IMR-90 (cell line): ENCODE measurements around the gene MAML1. TPM values are rescaled to one million over a fixed set of nuclear protein-coding genes. Genes with fewer than 3 reads are reported as not detected.

Experiments used
- ATAC-seq: fragments of 200-7000 bp; cut with Tn5 transposase; 2 replicates; pipeline ENCODE4 v1.9.1; 2020; ENCODE audit warnings: low read depth, mild to moderate bottlenecking, moderate library complexity
- BruUV-seq: library from RNA; stranded (reverse); fragments of 400-500 nt; replicated peaks from 2 replicates; lab custom pipeline; 2021; lab: Mats Ljungman, UMichigan
- CTCF ChIA-PET: fragments of 300-600 bp; formaldehyde crosslinking; extraction: SDS; loops from one replicate; lab custom pipeline; 2021; ENCODE audit warnings: antibody characterized with exemption; lab: Yijun Ruan, JAX
- POLR2A ChIA-PET: fragments of 300-600 bp; sonication (Branson Sonifier 250); formaldehyde crosslinking; loops from one replicate; lab custom pipeline; 2022; ENCODE audit warnings: antibody characterized with exemption; ENCODE audit not compliant: unreplicated experiment; lab: Charles Lee
- DNase-seq: peaks from one replicate; pipeline ENCODE4 v3.0.0; 2013
- H2AFZ ChIP-seq: replicated peaks from 2 replicates; pipeline ENCODE3; 2013; ENCODE audit warnings: low read length, mild to moderate bottlenecking; ENCODE audit not compliant: poor library complexity
- H2AK5ac ChIP-seq: 2 replicates; pipeline ENCODE4 v1.6.1; 2013; ENCODE audit warnings: low read depth, low read length, inconsistent platforms
- H2AK9ac ChIP-seq: replicated peaks from 2 replicates; pipeline ENCODE3; 2013; ENCODE audit warnings: mild to moderate bottlenecking, low read depth, low read length, moderate library complexity; ENCODE audit not compliant: poor library complexity
- H2BK120ac ChIP-seq: 2 replicates; pipeline ENCODE4 v1.6.1; 2013; ENCODE audit warnings: low read depth, low read length, inconsistent platforms
- H2BK15ac ChIP-seq: 3 replicates; pipeline ENCODE4 v1.6.1; 2013; ENCODE audit warnings: low read depth, low read length, inconsistent platforms
- H2BK20ac ChIP-seq: 2 replicates; pipeline ENCODE4 v1.6.1; 2013; ENCODE audit warnings: low read depth, mild to moderate bottlenecking, inconsistent platforms, low read length, moderate library complexity
- H2BK5ac ChIP-seq: 2 replicates; pipeline ENCODE4 v1.6.1; 2013; ENCODE audit warnings: mild to moderate bottlenecking, low read depth, low read length, inconsistent platforms; ENCODE audit not compliant: poor library complexity, severe bottlenecking
- H3K14ac ChIP-seq: replicated peaks from 2 replicates; pipeline ENCODE4 v1.6.1; 2013; ENCODE audit warnings: low read depth, low read length, inconsistent platforms
- H3K18ac ChIP-seq: 2 replicates; pipeline ENCODE4 v1.6.1; 2013; ENCODE audit warnings: low read depth, low read length, control low read depth
- H3K23ac ChIP-seq: 2 replicates; pipeline ENCODE4 v1.6.1; 2013; ENCODE audit warnings: low read depth, low read length, inconsistent platforms
- H3K27ac ChIP-seq: 2 replicates; pipeline ENCODE4 v1.5.1; 2013; ENCODE audit warnings: mild to moderate bottlenecking, control low read depth, low read length; ENCODE audit not compliant: insufficient read depth
- H3K27me3 ChIP-seq: 2 replicates; pipeline ENCODE4 v1.6.1; 2013; ENCODE audit warnings: low read length; ENCODE audit not compliant: control insufficient read depth, insufficient read depth
- H3K36me3 ChIP-seq: 2 replicates; pipeline ENCODE4 v1.6.1; 2013; ENCODE audit warnings: low read length, mixed read lengths; ENCODE audit not compliant: control insufficient read depth, insufficient read depth
- H3K4ac ChIP-seq: 2 replicates; pipeline ENCODE4 v1.6.1; 2013; ENCODE audit warnings: low read depth, low read length, inconsistent platforms
- H3K4me1 ChIP-seq: 2 replicates; pipeline ENCODE4 v1.6.1; 2013; ENCODE audit warnings: low read length, mixed read lengths; ENCODE audit not compliant: control insufficient read depth, insufficient read depth
- H3K4me2 ChIP-seq: 2 replicates; pipeline ENCODE4 v1.6.1; 2013; ENCODE audit warnings: low read depth, mild to moderate bottlenecking, control low read depth, low read length, moderate library complexity
- H3K4me3 ChIP-seq: 2 replicates; pipeline ENCODE4 v1.5.1; 2013; ENCODE audit warnings: low read depth, mild to moderate bottlenecking, control low read depth, low read length, moderate library complexity; ENCODE audit not compliant: insufficient read depth
- H3K56ac ChIP-seq: 2 replicates; pipeline ENCODE4 v1.6.1; 2013; ENCODE audit warnings: low read length, inconsistent platforms; ENCODE audit not compliant: insufficient read depth; ENCODE audit errors: extremely low read depth
- H3K79me1 ChIP-seq, 2 experiments: 2 replicates each; pipeline ENCODE4 v1.6.1; 2013; ENCODE audit warnings: low read length in 2 of 2, inconsistent platforms in 1 of 2, low read depth in 1 of 2
- H3K9ac ChIP-seq: 2 replicates; pipeline ENCODE4 v1.6.1; 2013; ENCODE audit warnings: low read depth, low read length, control low read depth
- H3K9me1 ChIP-seq: 2 replicates; pipeline ENCODE4 v1.6.1; 2013; ENCODE audit warnings: low read length, inconsistent platforms; ENCODE audit not compliant: insufficient read depth
- H3K9me3 ChIP-seq: 2 replicates; pipeline ENCODE4 v1.6.1; 2013; ENCODE audit warnings: low read length; ENCODE audit not compliant: control insufficient read depth, insufficient read depth
- H4K20me1 ChIP-seq: 2 replicates; pipeline ENCODE4 v1.6.1; 2013; ENCODE audit warnings: low read length, inconsistent platforms; ENCODE audit not compliant: insufficient read depth
- H4K5ac ChIP-seq: 2 replicates; pipeline ENCODE4 v1.6.1; 2013; ENCODE audit warnings: mild to moderate bottlenecking, low read depth, low read length, control low read depth
- H4K8ac ChIP-seq, 2 experiments: 2 replicates each; pipeline ENCODE4 v1.6.1; 2013; ENCODE audit warnings: low read depth in 2 of 2, low read length in 2 of 2, control low read depth in 1 of 2, inconsistent platforms in 1 of 2
- H4K91ac ChIP-seq: 2 replicates; pipeline ENCODE4 v1.6.1; 2013; ENCODE audit warnings: low read depth, low read length, inconsistent platforms; ENCODE audit not compliant: insufficient read depth
- CEBPB ChIP-seq: IDR thresholded peaks from 2 replicates; pipeline ENCODE4 v1.6.1; 2012; ENCODE audit warnings: low read depth, low read length, improper control_type of control experiment
- CHD1 ChIP-seq: IDR thresholded peaks from 2 replicates; pipeline ENCODE4 v1.6.1; 2012; ENCODE audit warnings: low read depth, low read length, improper control_type of control experiment
- CTCF ChIP-seq: conservative IDR thresholded peaks from 2 replicates; pipeline ENCODE4 v1.5.1; 2012; ENCODE audit warnings: mild to moderate bottlenecking, low read depth, low read length, improper control_type of control experiment
- ELK1 ChIP-seq: fragments of 150-350 bp; IDR thresholded peaks from 2 replicates; pipeline ENCODE4 v1.6.1; 2016; ENCODE audit warnings: low read depth, mild to moderate bottlenecking, low read length, moderate library complexity, borderline replicate concordance
- FOS ChIP-seq: fragments of 150-350 bp; IDR thresholded peaks from 2 replicates; pipeline ENCODE4 v1.6.1; 2016; ENCODE audit warnings: low read depth, low read length
- MAFK ChIP-seq: IDR thresholded peaks from 2 replicates; pipeline ENCODE4 v1.6.1; 2012; ENCODE audit warnings: low read depth, low read length, improper control_type of control experiment
- MAZ ChIP-seq: IDR thresholded peaks from 2 replicates; pipeline ENCODE4 v1.6.1; 2012; ENCODE audit warnings: low read depth, mild to moderate bottlenecking, low read length, improper control_type of control experiment, moderate library complexity, borderline replicate concordance
- MXI1 ChIP-seq: IDR thresholded peaks from 2 replicates; pipeline ENCODE4 v1.6.1; 2012; ENCODE audit warnings: low read depth, mild to moderate bottlenecking, low read length, moderate library complexity, borderline replicate concordance
- POLR2A ChIP-seq: IDR thresholded peaks from 2 replicates; pipeline ENCODE4 v1.6.1; 2012; ENCODE audit warnings: mild to moderate bottlenecking, low read depth, low read length
- RAD21 ChIP-seq: IDR thresholded peaks from 2 replicates; pipeline ENCODE4 v1.6.1; 2012; ENCODE audit warnings: low read length, improper control_type of control experiment
- RCOR1 ChIP-seq: IDR thresholded peaks from 2 replicates; pipeline ENCODE4 v1.6.1; 2012; ENCODE audit warnings: mild to moderate bottlenecking, low read length, improper control_type of control experiment; ENCODE audit not compliant: insufficient replicate concordance
- RFX5 ChIP-seq: IDR thresholded peaks from 2 replicates; pipeline ENCODE4 v1.8.0; 2012; ENCODE audit warnings: low read depth, mild to moderate bottlenecking, low read length, moderate library complexity
- SMC3 ChIP-seq: fragments of 150-350 bp; IDR thresholded peaks from 2 replicates; pipeline ENCODE4 v1.6.1; 2016; ENCODE audit warnings: low read depth, mild to moderate bottlenecking, antibody characterized with exemption, low read length, moderate library complexity
- USF2 ChIP-seq: fragments of 150-350 bp; IDR thresholded peaks from 2 replicates; pipeline ENCODE4 v1.6.1; 2017; ENCODE audit warnings: mild to moderate bottlenecking, antibody characterized with exemption, low read length, low read depth
- WGBS, 2 experiments: methylation state at CpG; one replicate each; pipeline versions ENCODE4 v1.1.5 to v1.1.7; 2013; ENCODE audit warnings: missing lambda C conversion rate in 2 of 2; ENCODE audit not compliant: insufficient read length in 1 of 2; ENCODE audit errors: extremely low coverage in 2 of 2; 5-methylcytosine and 5-hydroxymethylcytosine counted together
- dilution Hi-C: fragments of 300-500 bp; cut with HindIII; formaldehyde crosslinking; loops from one replicate; pipeline ENCODE4 v1.14.3; 2018; ENCODE audit warnings: low sequenced_read_pairs; ENCODE audit not compliant: unreplicated experiment
- in situ Hi-C: fragments of 300-500 bp; cut with MboI; formaldehyde crosslinking; loops from 3 replicates; pipeline ENCODE4 v1.14.3; 2019; ENCODE audit warnings: low sequenced_read_pairs, inconsistent platforms, mixed read lengths
- intact Hi-C: fragments of 100-400 bp; cut with micrococcal nuclease; formaldehyde crosslinking; loops from 2 replicates; pipeline ENCODE4 v1.10.0; 2022
- polyA plus RNA-seq, 3 experiments: library from polyadenylated mRNA; depleted of rRNA; stranded (reverse); fragments of >200 nt; gene quantifications; 2 replicates each; pipeline ENCODE4 v1.2.3, GENCODE V29; 2012; ENCODE audit warnings: low replicate concordance in 1 of 3
- total RNA-seq: library from RNA; depleted of rRNA; stranded (reverse); fragments of >200 nt; gene quantifications from 2 replicates; pipeline ENCODE4 v1.2.3, GENCODE V29; 2012

The MAML1 gene
- total and polyA plus RNA-seq, 2 of the 4 experiments (the other 2 are of a cell fraction), result 4.7 to 10.2 TPM

GRCh38 chr5:179823937-179824744 lies 91.5 kb downstream of the MAML1 start:
- no peak overlapping the region for H4K8ac ChIP-seq
- ChIA-PET CTCF (no interaction called here), POLR2A (no interaction called here)
- DNase-seq (no peak), ATAC-seq (no peak)
- peaks cover 34% of the 10 kb centered on the region for H3K9me1 ChIP-seq
- no peak overlapping the region for H2BK5ac ChIP-seq
- H3K9ac ChIP-seq, result no peak overlapping the region
- no peak overlapping the region for H4K91ac ChIP-seq
- no peaks in the 10 kb centered on the region for H3K9me3 ChIP-seq
- H3K4me2 ChIP-seq, result peak overlapping the region; percentile 1; the same call in 1 of the 2 replicates
- H2BK120ac ChIP-seq, result no peak overlapping the region
- peak overlapping the region; percentile 40 for H2AK9ac ChIP-seq
- H3K14ac ChIP-seq, result 0 out of 2 replicates have a peak overlapping the region, but pooled peaks have one; percentile 12
- H3K4me3 ChIP-seq, result no peak overlapping the region
- peak overlapping the region; percentile 24; the same call in 1 of the 2 replicates for H3K23ac ChIP-seq
- no TSS peak for BruUV-seq
- no peak overlapping the region for H2AFZ ChIP-seq
- peaks cover 24 to 78% of the 10 kb centered on the region in 2 experiments for H3K79me1 ChIP-seq
- H3K27me3 ChIP-seq, result no peaks in the 10 kb centered on the region
- peaks cover 62% of the 10 kb centered on the region for H3K36me3 ChIP-seq
- H2BK20ac ChIP-seq, result no peak overlapping the region
- no peak overlapping the region for H3K56ac ChIP-seq
- dilution Hi-C loops, result no loop called here
- no peak overlapping the region for H3K4ac ChIP-seq
- TF ChIP-seq MXI1, result no peak
- no peak for TF ChIP-seq USF2
- TF ChIP-seq SMC3, result no peak
- TF ChIP-seq RCOR1, result no peak
- TF ChIP-seq FOS, result no peak
- no peak for TF ChIP-seq MAFK
- no peak for TF ChIP-seq CEBPB
- no peak for TF ChIP-seq CTCF
- no peak for TF ChIP-seq CHD1
- no peak for TF ChIP-seq MAZ
- no peak for TF ChIP-seq ELK1
- no peak for TF ChIP-seq RFX5
- TF ChIP-seq POLR2A, result no peak; the same call in 1 of the 2 replicates
- TF ChIP-seq RAD21, result no peak
- H3K18ac ChIP-seq, result no peak overlapping the region
- H2BK15ac ChIP-seq, result no peak overlapping the region
- no peak overlapping the region for H3K27ac ChIP-seq
- no peak overlapping the region for H2AK5ac ChIP-seq
- intact Hi-C loops, result loop anchor here (5.0 kb wide), 1 partner anchor 202 kb away; the partner anchor contains the start of gene HNRNPH1
- no peak overlapping the region for H4K5ac ChIP-seq
- H4K20me1 ChIP-seq, result peaks cover 81% of the 10 kb centered on the region
- WGBS, 2 experiments, result 100% methylated on average over 10 of the region's 22 CpGs; no CpG with 5 or more reads in 1 of the 2 experiments
- H3K4me1 ChIP-seq, result peaks cover 31% of the 10 kb centered on the region
- in situ Hi-C loops, result no loop called here
